GM19240 (cell line): ENCODE results near the gene ATP6V1B1.
"Not testable (repeated sequence)": the region's sequence is repeated elsewhere in the genome, so short reads cannot be mapped to it uniquely, and the experiment has no call there.

Experiments used
- DNase-seq: peaks from one replicate; pipeline ENCODE4 v3.0.0; 2011; ENCODE audit warnings: low spot score; ENCODE audit not compliant: insufficient read length

The ATP6V1B1 gene

DNA sequence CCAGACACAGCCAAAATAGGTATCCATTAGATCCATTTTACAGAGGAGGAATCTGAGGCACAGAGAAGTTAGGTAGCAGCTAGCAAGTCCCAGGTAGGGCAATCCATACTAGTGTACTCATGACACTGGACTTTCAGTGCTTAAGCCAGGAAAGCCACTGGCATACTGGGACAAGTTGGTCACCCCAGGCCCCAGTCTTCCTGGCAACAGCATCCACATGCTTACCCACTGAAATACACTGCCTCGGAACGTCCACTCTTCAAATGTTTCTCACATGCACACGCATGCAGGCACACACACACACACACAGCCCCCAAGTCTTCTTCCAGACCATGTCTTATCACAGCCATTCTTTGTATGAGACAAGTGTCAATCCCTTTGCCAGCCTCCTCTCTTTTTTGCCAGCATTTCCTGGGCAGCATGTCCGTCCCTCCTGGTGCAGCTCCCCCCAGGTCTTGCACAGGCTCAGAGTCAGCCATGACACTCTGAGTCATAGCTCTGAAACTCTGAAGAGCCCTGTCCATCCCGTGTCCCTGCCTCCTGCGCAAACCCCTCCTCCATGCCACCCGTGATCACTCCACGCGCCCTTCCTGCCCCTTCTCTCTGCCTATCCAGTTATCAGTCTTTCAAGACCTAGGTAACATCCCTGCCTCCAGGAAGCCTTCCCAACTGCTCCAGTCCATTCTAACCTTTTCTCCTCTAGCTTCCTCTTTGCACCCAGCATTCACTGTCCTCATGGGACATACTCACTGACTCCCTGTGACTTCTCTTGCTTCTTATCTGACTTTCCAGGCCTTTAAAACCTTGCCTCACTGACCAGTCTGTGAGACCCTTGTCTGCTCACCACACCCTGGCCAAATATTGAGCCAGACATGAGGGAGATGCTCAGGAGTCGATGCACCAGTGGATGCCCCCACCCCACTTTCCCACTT lies 69.8 kb downstream of the ATP6V1B1 start:
- DNase-seq, result no peak

DNA sequence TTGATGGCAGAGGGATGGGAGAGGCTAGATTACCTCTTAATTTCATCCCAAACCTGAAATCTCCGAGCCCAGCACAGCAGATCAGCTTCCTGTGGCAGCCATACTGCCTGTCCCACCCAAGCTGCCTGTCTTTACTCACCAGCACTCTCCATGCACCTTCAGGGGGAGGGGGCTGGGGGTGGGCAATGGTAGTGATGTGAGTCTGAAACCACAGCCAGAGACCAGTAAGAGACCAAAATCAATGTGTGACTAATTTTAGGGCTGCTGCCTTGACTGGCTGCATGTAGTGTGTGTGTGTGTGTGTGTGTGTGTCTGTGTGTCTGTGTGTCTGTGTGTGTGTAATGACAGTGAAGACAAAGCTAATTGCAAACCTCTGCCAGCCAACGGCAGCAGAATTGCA lies 70.6 kb downstream of the ATP6V1B1 start:
- DNase-seq, result no peak

DNA sequence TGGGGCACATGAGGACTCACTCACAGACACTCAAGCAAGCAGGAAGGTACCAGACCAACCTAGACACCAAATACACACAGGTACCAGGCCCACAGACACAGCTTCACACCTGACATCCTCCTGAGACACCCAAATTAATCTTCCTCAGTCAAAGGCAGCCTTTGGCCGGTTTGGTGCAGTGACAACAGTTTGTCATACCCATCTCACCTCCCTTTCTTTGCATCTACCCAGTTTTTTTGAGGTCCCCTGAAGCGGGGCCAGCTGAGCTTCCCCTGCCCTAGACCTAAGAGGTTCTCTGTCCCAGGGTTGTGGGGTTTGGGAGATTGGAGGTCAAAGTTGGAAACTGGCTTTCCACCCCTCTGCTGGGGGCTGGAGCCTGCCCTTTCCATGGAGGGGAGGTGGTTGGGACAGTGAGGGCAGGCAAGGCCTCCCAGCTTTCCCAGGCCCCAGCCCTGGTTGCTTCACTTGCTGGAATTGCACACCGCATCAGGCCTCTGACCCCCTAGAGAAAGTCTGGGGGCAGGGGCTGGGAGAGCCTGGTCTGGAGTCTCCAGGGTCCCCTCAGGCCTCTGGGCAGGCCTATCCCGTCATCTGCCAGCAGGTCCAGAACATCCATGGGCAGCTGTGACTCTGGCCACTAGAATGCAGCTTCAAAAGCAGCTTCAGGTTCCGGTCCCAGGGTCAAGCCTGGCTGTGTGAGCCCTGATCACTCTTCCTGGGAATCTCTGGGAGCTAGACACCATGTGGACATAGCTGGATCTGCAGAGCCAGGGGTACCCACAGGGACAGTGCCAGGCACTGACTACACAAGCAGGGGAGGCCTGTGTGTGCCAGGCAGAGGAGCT lies 71.5 kb downstream of the ATP6V1B1 start:
- no peak for DNase-seq

DNA sequence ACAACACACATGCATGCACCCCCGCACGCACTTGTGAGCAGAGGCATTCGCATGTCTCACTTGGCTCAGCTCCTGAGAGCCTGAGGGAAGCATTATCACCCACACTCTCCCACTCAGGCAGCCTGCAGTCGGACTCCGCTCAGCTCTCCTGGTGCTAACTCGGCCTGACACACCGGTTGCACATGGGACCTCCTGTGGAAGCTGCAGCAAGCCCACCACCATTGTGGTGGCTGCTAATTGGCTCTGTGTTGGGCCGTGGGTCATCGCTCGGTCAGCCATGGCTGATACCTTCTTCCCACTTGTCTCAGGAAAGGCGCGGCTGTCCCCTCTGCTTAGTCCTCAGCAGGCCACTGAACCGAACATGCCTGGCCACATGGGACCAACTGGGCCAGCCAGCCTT lies 72.6 kb downstream of the ATP6V1B1 start:
- DNase-seq, result no peak

DNA sequence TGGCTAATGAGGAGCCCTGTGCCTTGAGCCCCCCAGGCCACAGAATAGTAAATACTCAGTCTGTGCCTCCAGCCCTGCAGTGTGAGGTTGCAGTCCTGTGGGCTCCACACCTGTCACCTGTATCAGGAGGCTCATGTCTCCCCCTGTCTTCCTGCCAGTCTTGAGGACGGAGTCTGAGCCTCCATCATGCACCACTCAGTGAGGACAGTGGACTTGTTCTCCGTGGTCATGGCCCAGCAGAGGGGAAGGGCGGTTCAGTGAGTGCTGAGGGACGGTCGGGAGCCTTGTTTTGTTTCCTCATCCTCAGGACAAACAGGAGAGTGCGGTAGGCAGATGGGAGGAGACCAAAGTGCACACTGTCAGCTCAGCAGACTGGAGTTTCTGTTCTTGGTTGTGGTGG lies 76.1 kb downstream of the ATP6V1B1 start:
- not testable (repeated sequence) for DNase-seq
